Stimulated activated naive CD8-positive, alpha-beta T cell treated with anti-CD3 and anti-CD28 coated beads, Interleukin-15, amount 100 ng/mL, for 72 hours (primary cell): ENCODE data around the gene S1PR3.
A peak's percentile ranks its signal among the peaks of the same experiment; 100 is the strongest.

Experiments used
- ATAC-seq: fragments of 150-1000 bp; cut with Tn5 transposase; 2 replicates; pipeline ENCODE4 v1.10.0; 2021; ENCODE audit warnings: mild to moderate bottlenecking, moderate library complexity
- DNase-seq, 2 donors: peaks; one replicate each; pipeline ENCODE4 v3.0.0; 2021 to 2022
- H3K27ac Mint-ChIP-seq, 2 donors: one replicate each; pipeline ENCODE4 v1.8.0; 2022; ENCODE audit warnings: mild to moderate bottlenecking in 2 of 2, mixed read lengths in 2 of 2, moderate library complexity in 2 of 2
- H3K27me3 Mint-ChIP-seq: one replicate; pipeline ENCODE4 v1.8.0; 2022; ENCODE audit warnings: mixed read lengths
- H3K4me1 Mint-ChIP-seq: one replicate; pipeline ENCODE4 v1.8.0; 2022; ENCODE audit warnings: mild to moderate bottlenecking, mixed read lengths
- H3K4me3 Mint-ChIP-seq, 2 donors: one replicate each; pipeline ENCODE4 v1.8.0; 2022; ENCODE audit warnings: mild to moderate bottlenecking in 2 of 2, mixed read lengths in 2 of 2, moderate library complexity in 1 of 2
- H3K9me3 Mint-ChIP-seq, 2 donors: one replicate each; pipeline ENCODE4 v1.8.0; 2022; ENCODE audit warnings: mixed read lengths in 2 of 2

S1PR3 gene

GRCh38 chr9:88979791-88980190, 11.5 kb upstream of the S1PR3 start:
- Mint-ChIP-seq H3K27me3 (peaks cover 21% of the 10 kb centered on the region), H3K4me3 (no peak overlapping the region), H3K27ac (no peak overlapping the region), H3K4me1 (no peaks in the 10 kb centered on the region), H3K9me3 (no peaks in the 10 kb centered on the region)
- no peak for DNase-seq
- ATAC-seq, result no peak

- ATAC-seq, result no peak
- peaks cover 3% of the 10 kb centered on the region for H3K4me1 Mint-ChIP-seq
- no peak overlapping the region for H3K27ac Mint-ChIP-seq
- no peaks in the 10 kb centered on the region for H3K9me3 Mint-ChIP-seq
- no peak for DNase-seq
- peaks cover 27% of the 10 kb centered on the region for H3K27me3 Mint-ChIP-seq
- H3K4me3 Mint-ChIP-seq, result no peak overlapping the region
These were observed 10.5 kb upstream of the S1PR3 start for GRCh38 chr9:88980740-88981203.

GRCh38 chr9:88983865-88984542, 7.3 kb upstream of the S1PR3 start:
- peaks cover 36% of the 10 kb centered on the region for H3K27me3 Mint-ChIP-seq
- DNase-seq (no peak), ATAC-seq (no peak)
- H3K4me1 Mint-ChIP-seq, result peaks cover 17% of the 10 kb centered on the region
- H3K4me3 Mint-ChIP-seq, result no peak overlapping the region
- peaks cover 0 to 6% of the 10 kb centered on the region in 2 donors for H3K9me3 Mint-ChIP-seq
- H3K27ac Mint-ChIP-seq, result no peak overlapping the region

GRCh38 chr9:88984543-88984883, 6.8 kb upstream of the S1PR3 start:
- H3K9me3 Mint-ChIP-seq, result peaks cover 0 to 6% of the 10 kb centered on the region in 2 donors
- DNase-seq (no peak), ATAC-seq (no peak)
- peaks cover 22% of the 10 kb centered on the region for H3K4me1 Mint-ChIP-seq
- no peak overlapping the region for H3K27ac Mint-ChIP-seq
- H3K4me3 Mint-ChIP-seq, result no peak overlapping the region
- peaks cover 36% of the 10 kb centered on the region for H3K27me3 Mint-ChIP-seq

- Mint-ChIP-seq H3K27me3 (peaks cover 42% of the 10 kb centered on the region), H3K4me3 (no peak overlapping the region), H3K27ac (peak overlapping the region in 1 of 2 donors; percentile 47), H3K9me3 (peaks cover 0 to 6% of the 10 kb centered on the region in 2 donors), H3K4me1 (peaks cover 33% of the 10 kb centered on the region)
- DNase-seq (no peak), ATAC-seq (peak; percentile 14)
These were observed 5.7 kb upstream of the S1PR3 start for GRCh38 chr9:88985616-88986015.

- ATAC-seq (no peak), DNase-seq (no peak)
- Mint-ChIP-seq H3K4me1 (peaks cover 39% of the 10 kb centered on the region), H3K27me3 (peaks cover 53% of the 10 kb centered on the region), H3K4me3 (no peak overlapping the region), H3K27ac (no peak overlapping the region), H3K9me3 (peaks cover 0 to 6% of the 10 kb centered on the region in 2 donors)
These were observed 4.5 kb upstream of the S1PR3 start for GRCh38 chr9:88986776-88987175.

GRCh38 chr9:88987661-88988060, 3.6 kb upstream of the S1PR3 start:
- Mint-ChIP-seq H3K9me3 (peaks cover 0 to 6% of the 10 kb centered on the region in 2 donors), H3K27me3 (peaks cover 62% of the 10 kb centered on the region), H3K4me3 (no peak overlapping the region), H3K27ac (no peak overlapping the region), H3K4me1 (peaks cover 45% of the 10 kb centered on the region)
- no peak for ATAC-seq
- DNase-seq, result no peak

- H3K9me3 Mint-ChIP-seq, result peaks cover 0 to 6% of the 10 kb centered on the region in 2 donors
- peak overlapping the region; percentile 51 to 70 for H3K4me3 Mint-ChIP-seq
- H3K4me1 Mint-ChIP-seq, result peaks cover 45% of the 10 kb centered on the region
- peaks cover 76% of the 10 kb centered on the region for H3K27me3 Mint-ChIP-seq
- peak; percentile 22 to 36 for DNase-seq
- H3K27ac Mint-ChIP-seq, result no peak overlapping the region
- peak; percentile 91 for ATAC-seq
These were observed 2.2 kb upstream of the S1PR3 start for GRCh38 chr9:88988796-88989641.

- H3K27me3 Mint-ChIP-seq, result peaks cover 77% of the 10 kb centered on the region
- H3K9me3 Mint-ChIP-seq, result peaks cover 0 to 6% of the 10 kb centered on the region in 2 donors
- H3K4me1 Mint-ChIP-seq, result peaks cover 45% of the 10 kb centered on the region
- DNase-seq, result no peak
- no peak for ATAC-seq
- peak overlapping the region in 1 of 2 donors; percentile 67 for H3K27ac Mint-ChIP-seq
- peak overlapping the region; percentile 44 to 45 for H3K4me3 Mint-ChIP-seq
These were observed 1.1 kb upstream of the S1PR3 start for GRCh38 chr9:88990041-88990728.

GRCh38 chr9:88990729-88991065, 571 bp upstream of the S1PR3 start:
- ATAC-seq, result no peak
- H3K27ac Mint-ChIP-seq, result no peak overlapping the region
- H3K4me1 Mint-ChIP-seq, result peaks cover 43% of the 10 kb centered on the region
- H3K4me3 Mint-ChIP-seq, result peak overlapping the region; percentile 44 to 45
- H3K27me3 Mint-ChIP-seq, result peaks cover 81% of the 10 kb centered on the region
- peaks cover 0 to 6% of the 10 kb centered on the region in 2 donors for H3K9me3 Mint-ChIP-seq
- no peak for DNase-seq

- no peak for DNase-seq
- no peak overlapping the region for H3K4me3 Mint-ChIP-seq
- H3K27ac Mint-ChIP-seq, result no peak overlapping the region
These were observed 1.3 kb downstream of the S1PR3 start for GRCh38 chr9:88992556-88992955.

GRCh38 chr9:88993327-88993726, 2.1 kb downstream of the S1PR3 start:
- DNase-seq (no peak), ATAC-seq (no peak)
- no peak overlapping the region for H3K27ac Mint-ChIP-seq
- peaks cover 79% of the 10 kb centered on the region for H3K27me3 Mint-ChIP-seq
- no peaks in the 10 kb centered on the region for H3K9me3 Mint-ChIP-seq
- no peak overlapping the region for H3K4me3 Mint-ChIP-seq
- peaks cover 35% of the 10 kb centered on the region for H3K4me1 Mint-ChIP-seq

More at GRCh38 chr9:88992556-88992955, 1.3 kb downstream of the S1PR3 start:
- no peak for ATAC-seq
- Mint-ChIP-seq H3K27me3 (peaks cover 84% of the 10 kb centered on the region), H3K9me3 (peaks cover 0 to 2% of the 10 kb centered on the region in 2 donors), H3K4me1 (peaks cover 37% of the 10 kb centered on the region)

GRCh38 chr9:88993871-88994460, 2.7 kb downstream of the S1PR3 start:
- Mint-ChIP-seq H3K4me3 (no peak overlapping the region), H3K4me1 (peaks cover 28% of the 10 kb centered on the region), H3K9me3 (no peaks in the 10 kb centered on the region), H3K27me3 (peaks cover 73% of the 10 kb centered on the region), H3K27ac (no peak overlapping the region)
- ATAC-seq (no peak), DNase-seq (no peak)

GRCh38 chr9:88994469-88995199, 3.4 kb downstream of the S1PR3 start:
- H3K27me3 Mint-ChIP-seq, result peaks cover 73% of the 10 kb centered on the region

GRCh38 chr9:88995200-88995577, 3.9 kb downstream of the S1PR3 start:
- Mint-ChIP-seq H3K9me3 (no peaks in the 10 kb centered on the region), H3K27me3 (peaks cover 71% of the 10 kb centered on the region)
- no peak for ATAC-seq

More at GRCh38 chr9:88994469-88995199, 3.4 kb downstream of the S1PR3 start:
- peaks cover 22% of the 10 kb centered on the region for H3K4me1 Mint-ChIP-seq
- no peak overlapping the region for H3K4me3 Mint-ChIP-seq
- DNase-seq (no peak), ATAC-seq (no peak)
- H3K9me3 Mint-ChIP-seq, result no peaks in the 10 kb centered on the region
- no peak overlapping the region for H3K27ac Mint-ChIP-seq

More at GRCh38 chr9:88995200-88995577, 3.9 kb downstream of the S1PR3 start:
- no peak for DNase-seq
- Mint-ChIP-seq H3K27ac (no peak overlapping the region), H3K4me3 (no peak overlapping the region), H3K4me1 (peaks cover 16% of the 10 kb centered on the region)
